ENCODE measurements around the gene C1QL1.
A peak's percentile ranks its signal among the peaks of the same experiment; 100 is the strongest.

C1QL1 gene

DNA sequence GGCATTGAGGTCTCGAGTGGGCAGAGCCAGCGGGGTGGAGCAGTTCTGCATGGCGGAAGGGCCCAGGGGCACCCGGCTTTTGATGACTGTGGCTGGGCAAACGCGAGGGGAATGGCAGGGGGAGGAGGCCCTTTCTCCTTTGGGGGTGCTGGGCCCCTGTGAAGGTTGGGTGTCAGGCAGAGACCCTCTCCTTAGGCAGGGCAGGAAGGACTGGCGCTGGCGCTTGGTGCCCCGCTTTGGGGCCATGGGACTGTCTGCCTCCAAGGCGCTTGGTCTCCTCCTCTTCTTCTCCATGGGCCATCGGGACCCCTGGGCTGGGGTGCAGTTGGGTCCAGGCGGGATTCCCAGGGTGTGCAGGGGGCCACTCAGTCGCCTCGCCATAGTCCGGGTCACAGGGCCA is 40.0 kb downstream of the C1QL1 start:
- no peak for DNase-seq

DNA sequence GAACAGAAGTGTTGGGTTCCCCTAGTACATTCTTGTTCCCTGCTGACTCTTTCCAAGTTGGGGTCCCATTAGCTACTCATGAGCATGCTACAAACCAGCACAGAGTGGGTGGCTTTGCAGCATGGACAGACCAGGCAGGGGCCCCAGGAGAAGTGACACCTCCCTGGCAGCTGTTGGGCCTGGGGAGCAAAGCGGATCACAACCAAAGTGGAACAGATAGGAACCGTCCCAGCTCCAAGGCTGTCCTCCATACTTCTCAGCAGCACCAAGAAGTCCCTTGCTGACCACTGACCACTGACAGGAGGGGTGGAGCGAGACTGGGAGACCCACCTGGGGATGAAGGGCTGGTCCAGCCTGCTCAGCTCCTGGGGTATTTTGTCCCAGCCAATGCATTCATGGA is 40.4 kb downstream of the C1QL1 start:
- no peak for DNase-seq

DNA sequence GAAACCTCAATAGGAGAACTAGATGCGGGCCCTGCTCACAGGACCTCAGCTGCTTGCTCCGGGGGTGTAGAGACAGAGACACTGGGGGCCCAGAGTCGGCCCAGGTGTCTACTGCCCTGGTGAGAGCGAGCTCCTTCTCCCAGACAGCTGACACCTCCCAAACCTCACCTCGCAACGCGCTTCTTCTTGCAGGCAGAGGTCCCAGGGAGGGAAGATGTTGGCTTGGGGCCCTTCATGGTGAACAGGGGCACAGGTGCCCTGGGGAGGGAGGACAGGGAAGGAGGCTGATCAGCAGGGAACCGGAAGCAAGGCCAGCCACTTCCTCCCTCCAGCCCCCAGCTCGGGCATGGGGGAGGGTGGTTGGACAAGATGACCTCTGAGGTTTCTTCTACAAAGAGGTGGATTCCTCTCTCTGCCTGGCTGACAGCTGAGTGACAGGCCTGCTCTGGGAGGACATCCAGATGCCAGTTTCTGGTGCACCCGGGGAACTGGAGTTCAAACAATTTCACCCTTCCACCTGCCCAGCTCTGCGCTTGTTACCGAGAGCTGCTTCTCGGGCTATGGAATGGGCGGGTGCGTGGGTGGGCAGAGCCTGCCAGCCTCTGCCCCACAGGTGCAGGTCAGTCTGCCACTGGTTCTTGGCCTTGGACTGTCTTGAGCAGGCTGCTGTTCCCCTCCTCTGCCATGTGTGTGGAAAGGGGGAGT is 41.1 kb downstream of the C1QL1 start:
- DNase-seq = no peak

DNA sequence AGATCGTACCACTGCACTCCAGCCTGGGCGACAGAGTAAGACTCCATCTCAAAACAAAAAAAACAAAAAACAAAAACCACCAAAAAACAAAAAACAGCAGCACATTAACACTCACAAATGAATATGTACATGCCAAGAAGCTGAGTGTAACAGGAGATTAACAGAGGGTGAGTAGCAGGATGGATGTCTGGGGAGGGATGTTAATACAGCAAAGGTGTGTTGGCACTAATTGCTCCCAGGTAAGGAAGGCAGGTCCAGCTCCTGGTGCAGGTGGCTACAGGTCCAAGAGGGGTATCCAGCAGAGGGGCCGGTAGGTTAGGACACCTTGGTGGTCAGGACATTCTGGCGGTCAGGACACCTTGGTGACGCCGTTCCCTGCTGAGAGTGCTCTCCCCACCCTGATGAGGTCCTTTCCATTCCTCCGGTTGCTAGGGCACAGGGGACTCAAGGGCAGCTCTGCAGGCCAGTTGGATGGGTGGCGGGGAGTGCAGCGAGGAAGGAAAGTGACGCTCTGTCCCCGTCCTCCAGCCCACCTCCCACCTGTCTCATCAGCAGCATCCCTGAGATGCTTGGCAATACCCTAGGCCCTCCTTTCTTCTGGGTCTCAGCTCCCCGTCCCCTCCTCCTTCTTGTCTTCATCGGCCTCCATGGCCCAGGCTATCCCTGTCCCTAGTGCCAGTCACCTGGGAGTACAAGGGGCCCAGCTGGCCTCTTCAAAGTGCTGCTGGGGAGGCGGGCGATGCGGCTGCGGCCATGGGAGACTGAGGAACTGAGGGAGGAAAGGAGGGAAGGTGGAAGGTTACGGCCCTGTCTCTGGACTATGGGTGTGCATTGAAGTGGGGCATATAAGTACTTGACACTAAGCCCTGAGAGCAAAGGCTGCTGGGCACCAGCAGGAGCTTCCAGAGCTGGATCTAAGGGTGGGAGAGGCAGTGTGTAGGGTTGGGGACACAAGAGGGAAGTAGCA is 42.1 kb downstream of the C1QL1 start:
- DNase-seq = no peak

DNA sequence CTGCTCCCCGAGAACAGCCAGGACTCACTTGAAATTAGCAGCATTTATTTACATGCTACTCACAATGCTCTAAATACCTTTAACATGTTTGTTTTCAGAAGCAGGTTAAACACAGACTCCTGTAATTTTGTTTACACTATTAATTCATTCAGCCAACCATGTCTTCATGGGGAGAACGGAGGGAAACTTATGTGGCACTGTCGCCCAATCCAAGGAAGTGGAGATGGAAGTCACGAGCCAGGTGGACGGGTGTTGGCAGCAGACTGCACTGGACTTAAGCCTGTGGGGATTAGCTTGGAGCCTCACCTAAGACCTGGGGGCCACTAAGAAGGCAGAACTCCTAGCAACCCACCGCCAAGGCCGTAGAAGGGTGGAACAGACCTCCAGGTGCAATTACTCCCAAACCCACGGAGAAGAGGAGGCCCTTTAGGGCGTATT is 44.0 kb downstream of the C1QL1 start:
- no peak for DNase-seq

DNA sequence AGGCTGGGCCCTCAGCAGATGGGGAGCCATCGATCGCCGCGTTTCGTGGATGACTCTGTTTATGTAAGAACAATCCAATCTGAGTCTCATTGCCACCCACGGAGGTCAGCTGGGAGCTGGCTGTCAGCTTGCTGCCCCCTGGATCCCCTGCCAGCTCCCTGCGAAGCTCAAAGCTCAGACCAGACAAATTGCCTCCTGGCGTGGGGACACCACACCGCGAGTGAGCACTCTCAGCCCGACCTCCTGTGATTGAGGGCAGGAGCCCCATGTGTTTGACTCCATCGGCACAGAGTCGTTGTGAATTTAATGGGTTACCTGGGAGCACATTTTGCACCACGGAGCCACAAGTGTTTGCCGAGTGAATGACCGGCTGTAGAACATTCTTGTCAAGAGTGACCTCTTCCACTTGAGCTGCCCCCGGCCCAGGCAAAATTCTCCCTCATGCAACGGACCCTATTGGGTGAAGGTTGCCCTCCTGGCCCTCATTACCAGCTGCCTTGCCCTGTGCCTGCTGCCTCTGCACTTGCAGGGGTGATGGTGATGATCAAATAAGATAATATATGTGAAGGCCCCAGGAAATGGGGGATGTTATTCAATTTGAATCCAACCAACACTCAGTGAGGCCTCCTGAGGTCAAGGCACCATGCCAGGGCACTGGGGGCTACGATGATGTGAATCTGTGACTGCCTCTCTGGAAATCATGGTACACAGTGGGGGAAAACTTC is 45.2 kb downstream of the C1QL1 start:
- no peak for DNase-seq

DNA sequence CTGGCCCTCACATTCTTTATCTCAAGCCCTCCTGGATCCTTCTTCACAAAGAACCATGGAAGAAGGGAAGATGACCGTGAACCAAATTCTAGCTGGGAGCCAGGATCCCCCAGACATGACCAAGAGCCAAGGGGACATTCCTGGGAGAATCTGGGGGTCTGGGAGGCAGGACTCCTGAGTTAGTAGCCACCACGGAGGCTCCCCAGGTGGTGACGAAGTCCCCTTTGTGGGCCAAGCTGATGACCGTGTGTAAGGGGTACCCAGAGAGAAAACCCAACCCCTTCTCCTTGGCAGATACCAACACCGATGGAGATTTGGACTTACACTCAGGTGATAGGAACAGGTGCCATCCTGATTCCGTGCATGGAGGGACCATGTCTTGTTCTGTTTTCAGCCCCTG is 46.0 kb downstream of the C1QL1 start:
- DNase-seq = no peak

DNA sequence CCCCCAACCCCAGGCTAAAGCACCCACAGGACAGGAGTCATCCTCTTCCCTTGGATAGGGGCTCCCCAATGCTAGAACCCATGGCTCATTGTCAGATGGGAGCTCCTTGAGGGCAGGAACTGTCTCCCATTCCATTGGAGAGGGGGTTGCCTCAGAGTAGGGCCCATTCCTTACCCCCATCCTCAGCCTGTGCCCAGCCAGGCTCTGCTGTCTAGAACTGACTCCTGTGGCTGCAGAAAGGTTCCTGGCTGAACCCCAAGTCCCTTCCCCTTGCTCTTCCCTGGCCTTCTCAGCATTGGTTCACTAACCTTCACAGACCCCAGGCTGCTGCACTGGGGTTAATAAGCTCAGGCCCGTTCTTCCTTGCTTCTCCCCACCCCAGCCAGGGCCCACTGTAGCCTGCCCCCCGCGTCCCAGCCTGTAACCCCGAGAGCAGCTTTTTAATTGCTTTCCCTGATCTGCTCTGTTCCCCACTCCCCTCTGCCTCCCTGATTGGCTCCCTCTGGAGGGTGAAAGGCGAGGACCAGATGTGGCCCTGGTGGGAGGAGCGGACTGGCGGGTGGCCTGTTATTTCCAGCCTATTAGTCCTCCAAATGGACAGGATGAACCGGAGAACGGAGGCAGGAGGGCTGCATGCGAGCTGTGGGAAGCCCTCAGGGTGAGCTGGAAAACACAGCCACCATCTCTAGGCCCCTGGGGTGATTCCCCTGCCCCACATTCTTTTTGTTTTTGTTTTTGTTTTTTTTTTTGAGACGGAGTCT is 46.8 kb downstream of the C1QL1 start:
- DNase-seq = no peak

DNA sequence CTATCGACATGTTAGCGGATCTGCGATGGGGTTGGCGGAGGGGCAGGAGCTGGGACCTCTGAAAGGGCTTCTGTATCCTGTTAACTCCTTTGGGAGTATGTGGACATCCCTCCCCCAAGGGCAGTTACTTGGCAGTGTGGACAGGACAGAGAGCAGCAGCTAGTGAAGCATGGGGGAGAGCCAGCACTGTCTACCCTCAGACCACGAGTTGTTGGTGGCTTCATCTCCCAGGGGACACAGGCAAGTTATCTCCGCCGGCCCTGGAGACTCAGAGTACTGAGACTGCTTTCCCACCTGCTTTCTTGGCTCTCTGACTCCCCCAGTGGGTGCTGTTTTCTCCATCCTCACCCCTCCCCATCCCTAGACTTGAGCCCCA is 47.5 kb downstream of the C1QL1 start:
- no peak for DNase-seq

DNA sequence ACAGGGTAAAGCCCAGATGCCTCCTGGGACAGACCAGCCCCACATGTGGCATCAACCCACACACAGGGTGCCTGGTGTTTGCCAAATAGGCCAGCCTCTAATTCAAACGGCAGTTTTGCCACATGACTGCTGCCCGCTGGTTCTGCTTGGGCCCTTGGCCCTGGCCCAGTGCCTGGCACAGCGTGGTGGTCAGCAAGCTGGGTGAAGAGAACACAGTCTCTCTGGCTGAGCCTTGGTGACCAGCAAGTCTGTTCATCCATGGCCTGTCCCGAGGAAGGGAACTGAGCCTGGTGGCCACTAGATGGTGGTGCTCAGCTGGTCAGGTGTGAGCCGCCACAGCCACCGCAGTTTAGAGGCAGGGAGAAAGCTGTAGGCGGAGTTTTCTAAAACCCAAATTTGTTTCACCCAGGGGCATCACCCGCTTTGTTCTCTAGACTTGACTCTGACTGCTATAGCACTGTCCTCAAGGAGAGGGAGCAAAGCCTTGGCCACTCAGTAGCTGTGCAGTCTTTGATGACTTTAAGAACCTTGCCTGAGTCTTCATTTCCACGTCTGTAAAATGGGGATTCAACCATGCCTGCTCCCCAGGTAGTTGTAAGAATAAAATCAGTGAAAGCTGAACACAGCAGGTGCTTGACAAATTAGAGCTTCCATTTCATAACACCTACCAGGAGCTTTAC is 48.1 kb downstream of the C1QL1 start:
- DNase-seq = peak; percentile 78

DNA sequence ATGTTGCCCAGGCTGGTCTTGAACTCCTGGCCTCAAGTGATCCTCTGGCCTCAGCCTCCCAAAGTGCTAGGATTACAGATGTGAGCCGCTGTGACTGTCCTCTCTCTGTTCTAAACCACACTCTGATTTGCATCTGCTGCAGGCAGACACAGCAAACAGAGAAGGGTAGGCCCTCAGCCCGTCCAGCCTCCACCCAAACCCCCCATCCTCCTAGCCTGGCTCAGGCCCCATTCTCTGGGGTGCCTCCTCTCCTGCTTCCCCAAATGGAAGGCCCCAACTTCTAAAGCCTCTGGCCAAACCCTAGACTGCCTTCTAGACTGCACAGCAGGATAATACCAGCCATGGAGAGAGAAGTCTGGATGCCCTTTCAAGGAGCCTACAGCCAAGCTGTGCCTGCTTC is 48.7 kb downstream of the C1QL1 start:
- no peak for DNase-seq

DNA sequence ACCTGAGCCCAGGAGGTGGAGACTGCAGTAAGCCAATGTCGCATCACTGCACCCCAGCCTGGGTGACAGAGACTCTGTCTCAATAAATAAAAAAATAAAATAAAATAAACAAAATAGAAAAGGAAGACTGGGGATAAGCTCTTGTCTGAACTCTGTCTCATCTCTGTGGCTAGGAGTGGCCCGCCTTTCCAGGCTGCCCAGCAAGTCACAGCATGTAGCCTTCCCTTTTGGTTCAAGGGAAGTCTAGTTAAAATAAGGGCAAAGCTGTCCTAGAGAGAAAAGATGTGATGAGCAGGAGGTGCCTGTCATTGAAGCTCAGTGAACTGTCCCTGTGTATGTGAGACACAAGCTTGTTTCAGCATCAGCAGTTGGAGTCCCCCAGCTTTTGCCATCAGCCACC is 50.1 kb downstream of the C1QL1 start:
- DNase-seq = no peak

DNA sequence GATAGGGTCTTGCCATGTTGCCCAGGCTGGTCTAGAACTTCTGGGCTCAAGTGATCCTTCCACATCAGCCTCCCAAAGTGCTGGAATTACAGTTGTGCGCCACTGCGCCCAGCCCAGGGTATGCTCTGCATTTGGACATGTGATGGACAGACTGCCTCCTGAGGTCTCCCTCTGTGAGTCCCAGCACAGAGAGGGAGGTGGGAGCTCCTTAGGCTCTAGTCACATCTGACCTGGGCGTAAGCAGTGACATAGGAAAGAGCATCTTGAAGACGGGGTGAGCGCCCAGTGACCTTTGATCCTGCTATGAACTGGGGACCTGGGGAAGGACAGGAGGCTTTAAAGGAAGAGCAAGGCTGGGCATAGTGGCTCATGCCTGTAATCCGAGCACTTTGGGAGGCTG is 50.6 kb downstream of the C1QL1 start:
- DNase-seq = no peak

DNA sequence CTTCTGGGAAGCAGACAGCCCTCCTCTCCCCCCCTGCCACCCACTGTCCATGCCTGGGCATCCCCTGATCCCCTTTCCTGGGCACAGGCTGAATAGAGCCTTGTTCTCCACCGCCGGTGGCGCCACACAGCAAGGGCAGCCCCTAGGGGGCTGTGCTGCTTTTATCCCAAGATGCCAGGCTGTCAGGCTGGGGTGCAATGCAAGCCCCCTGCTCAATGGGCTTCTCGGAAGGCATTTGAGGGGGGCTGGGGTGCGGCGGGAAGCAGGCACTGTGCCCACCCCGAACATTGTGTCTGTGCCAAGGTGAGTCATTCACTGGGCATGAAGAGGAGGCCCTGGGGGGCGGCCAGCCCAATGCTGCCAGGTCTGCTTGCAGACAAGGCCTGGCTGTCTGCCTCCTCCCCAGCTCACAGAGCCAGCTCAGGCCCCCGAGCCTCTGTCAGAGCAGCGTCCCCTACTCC is 51.3 kb downstream of the C1QL1 start:
- DNase-seq = no peak

DNA sequence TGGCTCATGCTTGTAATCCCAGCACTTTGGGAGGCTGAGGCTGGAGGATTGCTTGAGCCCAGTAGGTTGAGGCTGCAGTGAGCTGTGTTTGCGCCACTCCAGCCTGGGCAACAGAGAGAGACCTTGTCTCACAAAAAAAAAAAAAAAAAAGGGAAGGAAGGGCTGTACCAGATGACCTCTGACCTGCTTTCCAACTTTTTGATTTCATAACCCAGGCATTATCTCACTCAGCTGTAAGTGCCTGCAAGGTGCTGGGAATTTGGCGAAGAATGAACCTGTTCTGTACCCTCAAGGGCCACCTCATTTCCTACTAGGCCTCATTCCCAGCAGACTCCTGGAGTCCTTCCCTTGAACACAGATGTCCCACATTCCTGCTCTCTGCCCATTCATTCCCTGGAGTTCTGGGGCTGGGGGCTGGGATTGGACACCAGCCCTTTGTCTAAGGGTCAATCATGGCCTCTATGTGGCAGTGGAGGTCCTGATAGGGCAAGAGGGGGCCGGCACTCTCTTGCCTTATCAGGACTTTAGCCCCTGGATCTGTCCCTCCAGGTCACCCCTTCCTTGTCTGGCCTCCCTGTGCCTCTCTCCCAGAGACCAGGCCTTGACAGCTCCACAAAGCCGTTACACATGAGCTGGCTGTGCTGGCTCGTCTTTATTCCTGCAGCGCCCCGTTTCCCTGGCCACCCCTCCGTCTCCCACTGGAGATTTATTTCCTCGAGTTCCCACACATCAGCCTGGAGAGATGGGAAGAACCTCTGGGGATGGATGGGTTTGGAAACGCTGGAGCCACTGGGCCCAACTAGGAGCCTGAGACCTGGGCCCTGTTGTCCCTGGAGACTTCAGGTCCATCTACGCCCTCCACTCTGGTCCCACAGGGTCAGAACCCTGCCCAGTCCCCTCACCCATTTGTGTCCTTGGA is 52.0 kb downstream of the C1QL1 start:
- DNase-seq = peak; percentile 58

DNA sequence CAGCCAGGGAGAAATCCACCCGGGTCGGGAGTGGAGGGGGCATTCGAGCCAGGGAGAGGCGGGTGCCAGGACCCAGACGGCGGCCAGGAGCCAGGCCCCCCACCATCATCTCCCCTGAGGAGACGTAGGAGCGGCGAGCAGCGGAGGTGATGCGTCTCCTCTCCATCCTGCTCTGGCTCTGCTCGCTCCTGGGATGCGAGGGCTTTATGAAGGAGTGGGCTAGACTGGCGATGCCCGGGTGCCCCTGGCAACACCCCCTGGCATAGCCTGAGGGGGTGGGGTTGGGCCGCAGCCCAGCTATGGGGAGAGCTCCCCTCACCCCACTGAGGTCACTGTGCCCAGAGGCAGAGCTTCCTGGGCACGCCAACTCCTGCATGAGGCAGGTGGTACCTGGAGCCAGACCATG is 52.8 kb downstream of the C1QL1 start, which contains the start of gene GFAP:
Gene GFAP (minus strand): TSS at position 180 of the 406 bp plus-strand sequence. CDS start 14 bp downstream, at position 166.
- DNase-seq = no peak

DNA sequence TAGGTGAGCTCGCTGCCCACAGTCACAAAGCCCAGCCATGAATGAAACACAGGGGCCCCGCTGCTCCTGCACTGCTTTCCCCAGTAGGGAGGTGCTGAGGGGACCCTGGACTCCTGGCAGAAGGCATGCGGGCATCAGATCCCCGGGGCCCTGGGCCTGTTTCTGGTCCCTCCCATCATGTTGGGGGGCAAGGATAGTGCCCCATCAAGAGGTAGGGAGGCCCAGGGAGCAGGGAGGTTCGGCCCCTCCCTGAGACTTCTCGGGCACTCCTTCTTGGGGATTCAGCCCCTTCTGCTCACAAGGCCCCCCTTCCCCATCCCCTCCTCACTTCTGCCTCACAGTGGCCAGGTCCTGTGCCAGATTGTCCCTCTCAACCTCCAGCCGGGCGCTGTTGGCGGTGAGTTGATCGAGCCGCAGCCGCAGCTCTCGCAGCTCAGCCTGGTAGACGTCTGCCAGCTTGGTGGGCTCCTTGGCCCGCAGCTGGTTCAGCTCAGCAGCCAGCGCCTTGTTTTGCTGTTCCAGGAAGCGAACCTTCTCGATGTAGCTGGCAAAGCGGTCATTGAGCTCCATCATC is 53.3 kb downstream of the C1QL1 start:
- no peak for DNase-seq

DNA sequence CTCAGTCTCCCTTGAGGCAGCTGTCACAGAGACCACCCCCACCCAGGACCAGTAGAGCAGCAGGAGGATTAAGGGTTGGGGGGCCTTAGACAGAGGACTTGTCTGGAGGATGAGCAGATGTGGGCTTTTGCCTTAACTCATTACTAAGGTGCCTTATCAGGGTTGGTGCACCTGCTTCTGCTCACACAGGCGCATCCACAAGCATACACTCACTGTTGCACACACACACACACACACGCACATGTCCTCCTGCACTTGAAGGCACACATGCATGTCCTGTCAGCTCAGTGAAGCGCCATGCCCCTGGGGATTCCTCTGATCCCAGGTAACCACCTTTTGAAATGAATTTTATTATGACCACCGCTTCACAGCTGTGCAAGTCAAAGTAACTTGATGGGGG is 54.0 kb downstream of the C1QL1 start:
- no peak for DNase-seq

DNA sequence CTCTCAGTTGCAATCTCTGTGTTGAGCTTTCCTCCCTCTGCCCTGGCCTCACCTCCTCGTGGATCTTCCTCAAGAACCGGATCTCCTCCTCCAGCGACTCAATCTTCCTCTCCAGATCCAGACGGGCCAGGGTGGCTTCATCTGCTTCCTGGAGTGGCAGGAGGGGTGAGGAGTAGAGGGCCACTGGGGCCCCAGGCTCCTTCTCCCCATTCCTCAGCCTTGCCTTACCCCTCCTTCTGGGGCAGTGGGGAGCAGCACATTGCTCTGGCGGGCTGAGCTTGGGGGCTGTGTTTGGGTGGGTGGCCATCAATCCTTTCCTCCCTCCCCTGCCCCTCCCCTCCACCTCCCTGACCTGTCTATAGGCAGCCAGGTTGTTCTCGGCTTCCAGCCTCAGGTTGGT is 54.4 kb downstream of the C1QL1 start:
- no peak for DNase-seq

DNA sequence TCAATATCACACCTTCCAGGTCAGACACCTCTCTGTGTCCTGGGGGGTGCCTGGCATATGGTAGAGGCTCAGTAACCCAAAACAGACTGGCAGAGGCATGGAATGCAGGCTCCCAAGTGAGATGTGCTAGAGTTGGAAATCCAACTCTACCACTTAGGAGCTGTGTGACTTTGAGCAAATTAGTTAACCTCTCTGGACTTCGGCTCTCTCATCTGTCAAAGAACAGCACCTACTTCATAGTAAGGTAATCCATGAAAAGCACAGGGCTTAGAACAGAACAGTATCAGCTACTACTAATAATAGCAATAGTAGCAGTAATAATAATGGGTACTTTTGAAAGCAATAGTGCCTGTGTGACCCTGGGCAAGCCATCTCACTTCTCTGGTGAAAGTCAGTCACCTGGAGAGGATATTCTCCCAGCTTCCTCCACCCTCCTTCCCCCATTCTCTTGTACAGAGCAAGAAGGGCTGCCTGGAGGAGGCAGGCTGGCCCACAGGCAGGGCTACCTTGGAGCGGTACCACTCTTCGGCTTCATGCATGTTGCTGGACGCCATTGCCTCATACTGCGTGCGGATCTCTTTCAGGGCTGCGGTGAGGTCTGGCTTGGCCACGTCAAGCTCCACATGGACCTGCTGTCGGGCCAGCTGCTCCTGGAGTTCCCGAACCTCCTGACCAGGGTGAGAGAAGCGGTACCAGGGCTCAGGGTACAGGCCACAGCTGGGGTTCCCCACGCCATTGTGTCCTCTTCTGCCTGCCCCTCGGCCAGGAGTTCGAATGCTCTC is 55.1 kb downstream of the C1QL1 start:
- DNase-seq = no peak
